ENCODE data around the gene IRF7.

DNA sequence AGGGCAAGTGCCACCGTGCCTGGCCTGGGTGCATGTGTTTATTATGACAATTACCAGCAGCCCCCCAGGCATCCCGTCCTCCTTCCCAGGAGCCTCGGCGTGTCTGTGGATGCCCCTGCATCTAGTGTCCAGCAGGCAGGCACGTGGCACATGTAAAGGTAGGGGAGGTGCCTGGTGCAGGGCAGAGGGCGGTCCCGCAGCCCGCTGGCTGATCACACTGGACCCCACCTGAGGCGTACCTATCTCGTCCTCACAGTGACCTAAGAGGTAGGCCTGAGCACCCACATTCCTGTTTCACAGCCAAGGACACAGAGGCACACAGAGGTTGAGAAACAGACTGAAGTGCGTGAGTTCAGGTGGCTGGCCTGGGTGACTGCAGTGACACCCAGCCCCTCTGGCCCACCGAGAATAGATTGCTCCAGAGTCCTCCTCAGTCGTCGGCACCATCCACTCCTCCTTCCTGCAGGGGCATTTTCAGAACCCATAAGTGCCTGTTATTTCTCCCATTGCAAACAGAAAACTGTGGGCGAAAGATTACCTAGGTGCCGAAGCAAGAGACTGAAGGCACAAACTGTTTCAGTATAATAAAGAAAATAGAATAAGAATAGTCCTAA lies 42.5 kb downstream of the IRF7 start:
- TF ChIP-seq, protein P1, sequence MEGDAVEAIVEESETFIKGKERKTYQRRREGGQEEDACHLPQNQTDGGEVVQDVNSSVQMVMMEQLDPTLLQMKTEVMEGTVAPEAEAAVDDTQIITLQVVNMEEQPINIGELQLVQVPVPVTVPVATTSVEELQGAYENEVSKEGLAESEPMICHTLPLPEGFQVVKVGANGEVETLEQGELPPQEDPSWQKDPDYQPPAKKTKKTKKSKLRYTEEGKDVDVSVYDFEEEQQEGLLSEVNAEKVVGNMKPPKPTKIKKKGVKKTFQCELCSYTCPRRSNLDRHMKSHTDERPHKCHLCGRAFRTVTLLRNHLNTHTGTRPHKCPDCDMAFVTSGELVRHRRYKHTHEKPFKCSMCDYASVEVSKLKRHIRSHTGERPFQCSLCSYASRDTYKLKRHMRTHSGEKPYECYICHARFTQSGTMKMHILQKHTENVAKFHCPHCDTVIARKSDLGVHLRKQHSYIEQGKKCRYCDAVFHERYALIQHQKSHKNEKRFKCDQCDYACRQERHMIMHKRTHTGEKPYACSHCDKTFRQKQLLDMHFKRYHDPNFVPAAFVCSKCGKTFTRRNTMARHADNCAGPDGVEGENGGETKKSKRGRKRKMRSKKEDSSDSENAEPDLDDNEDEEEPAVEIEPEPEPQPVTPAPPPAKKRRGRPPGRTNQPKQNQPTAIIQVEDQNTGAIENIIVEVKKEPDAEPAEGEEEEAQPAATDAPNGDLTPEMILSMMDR (IDR thresholded peaks at IDR 0.05): no peak
- TF ChIP-seq POLR2A (IDR thresholded peaks at IDR 0.05; ENCODE audit: low read depth) (no peak), POLR2AphosphoS5 (IDR thresholded peaks at IDR 0.05) (no peak), EP300 (IDR thresholded peaks at IDR 0.05) (no peak)

All from esophagus muscularis mucosa (tissue), 4 donors.